Chondrocyte (in vitro differentiated cells): Measurements from ENCODE around the gene SLC66A2. TPM values are rescaled to one million over a fixed set of nuclear protein-coding genes. Genes with fewer than 3 reads are reported as not detected.

Experiments used
- DNase-seq: peaks from one replicate; pipeline ENCODE4 v3.0.0; 2021; ENCODE audit warnings: mixed read lengths, low spot score
- H3K27ac Mint-ChIP-seq: one replicate; pipeline ENCODE4 v1.8.0; 2021; ENCODE audit warnings: mild to moderate bottlenecking, moderate library complexity, mixed read lengths; ENCODE audit not compliant: unreplicated experiment
- H3K27me3 Mint-ChIP-seq: 2 replicates; pipeline ENCODE4 v1.8.0; 2021; ENCODE audit warnings: low read depth, mixed read lengths
- H3K36me3 Mint-ChIP-seq: 2 replicates; pipeline ENCODE4 v1.8.0; 2021; ENCODE audit warnings: low read depth, mixed read lengths
- H3K4me1 Mint-ChIP-seq: 2 replicates; pipeline ENCODE4 v1.8.0; 2021; ENCODE audit warnings: low read depth, mild to moderate bottlenecking, mixed read lengths
- H3K4me3 Mint-ChIP-seq: one replicate; pipeline ENCODE4 v1.8.0; 2021; ENCODE audit warnings: mild to moderate bottlenecking, moderate library complexity, mixed read lengths; ENCODE audit not compliant: unreplicated experiment
- H3K9me3 Mint-ChIP-seq: 2 replicates; pipeline ENCODE4 v1.8.0; 2021; ENCODE audit warnings: low read depth, mixed read lengths
- total RNA-seq: library from RNA; stranded (reverse); gene quantifications from 3 replicates; pipeline ENCODE4 v1.2.1, GENCODE V29; 2021
- TF ChIP-seq, protein P1 (sequence below): fragments of 200-600 bp; sonication (generic); IDR thresholded peaks from 2 replicates; pipeline ENCODE4 v1.5.0; 2021; ENCODE audit warnings: antibody characterized with exemption, mild to moderate bottlenecking, moderate library complexity

Gene SLC66A2
- total RNA-seq, 1 donor from 2014 or later, result 27.6 TPM

DNA sequence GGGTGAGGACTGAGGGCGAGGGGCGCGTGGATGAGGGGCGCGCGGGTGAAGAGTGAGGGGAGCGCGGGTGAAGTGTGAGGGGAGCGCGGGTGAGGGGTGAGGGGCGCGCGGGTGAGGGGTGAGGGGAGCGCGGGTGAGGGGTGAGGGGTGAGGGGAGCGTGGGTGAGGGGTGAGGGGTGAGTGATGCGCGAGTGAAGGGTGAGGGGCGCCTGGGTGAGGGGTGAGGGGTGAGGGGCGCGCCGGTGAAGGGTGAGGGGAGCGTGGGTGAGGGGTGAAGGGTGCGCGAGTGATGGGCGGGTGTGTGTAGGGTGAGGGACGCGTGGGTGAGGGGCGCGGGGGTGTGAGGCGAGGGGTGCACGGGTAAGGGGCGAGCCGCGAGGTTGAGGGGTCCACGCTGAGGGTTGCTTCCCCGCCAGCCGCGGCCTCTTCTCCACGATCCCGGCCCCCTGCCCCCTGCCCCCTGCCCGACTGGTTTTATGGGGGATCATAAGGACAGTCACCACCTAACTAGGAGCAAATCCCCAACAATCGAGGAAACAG is 1.1 kb upstream of the SLC66A2 start:
- Mint-ChIP-seq H3K27ac (no peak overlapping the region), H3K4me3 (peak overlapping the region; percentile 65), H3K9me3 (no peaks in the 10 kb centered on the region), H3K27me3 (no peaks in the 10 kb centered on the region), H3K4me1 (peaks cover 28% of the 10 kb centered on the region), H3K36me3 (peaks cover 2% of the 10 kb centered on the region)
- TF ChIP-seq, protein P1, sequence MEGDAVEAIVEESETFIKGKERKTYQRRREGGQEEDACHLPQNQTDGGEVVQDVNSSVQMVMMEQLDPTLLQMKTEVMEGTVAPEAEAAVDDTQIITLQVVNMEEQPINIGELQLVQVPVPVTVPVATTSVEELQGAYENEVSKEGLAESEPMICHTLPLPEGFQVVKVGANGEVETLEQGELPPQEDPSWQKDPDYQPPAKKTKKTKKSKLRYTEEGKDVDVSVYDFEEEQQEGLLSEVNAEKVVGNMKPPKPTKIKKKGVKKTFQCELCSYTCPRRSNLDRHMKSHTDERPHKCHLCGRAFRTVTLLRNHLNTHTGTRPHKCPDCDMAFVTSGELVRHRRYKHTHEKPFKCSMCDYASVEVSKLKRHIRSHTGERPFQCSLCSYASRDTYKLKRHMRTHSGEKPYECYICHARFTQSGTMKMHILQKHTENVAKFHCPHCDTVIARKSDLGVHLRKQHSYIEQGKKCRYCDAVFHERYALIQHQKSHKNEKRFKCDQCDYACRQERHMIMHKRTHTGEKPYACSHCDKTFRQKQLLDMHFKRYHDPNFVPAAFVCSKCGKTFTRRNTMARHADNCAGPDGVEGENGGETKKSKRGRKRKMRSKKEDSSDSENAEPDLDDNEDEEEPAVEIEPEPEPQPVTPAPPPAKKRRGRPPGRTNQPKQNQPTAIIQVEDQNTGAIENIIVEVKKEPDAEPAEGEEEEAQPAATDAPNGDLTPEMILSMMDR, result no peak
- DNase-seq, result peak; percentile 88

GRCh38 chr18:79950515-79951341 is 725 bp downstream of the SLC66A2 start:
- TF ChIP-seq, protein P1, result no peak
- DNase-seq, result peak; percentile 91
- Mint-ChIP-seq H3K4me3 (peak overlapping the region; percentile 82), H3K4me1 (peaks cover 40% of the 10 kb centered on the region), H3K27me3 (no peaks in the 10 kb centered on the region), H3K27ac (peak overlapping the region; percentile 71), H3K36me3 (no peaks in the 10 kb centered on the region), H3K9me3 (no peaks in the 10 kb centered on the region)

DNA sequence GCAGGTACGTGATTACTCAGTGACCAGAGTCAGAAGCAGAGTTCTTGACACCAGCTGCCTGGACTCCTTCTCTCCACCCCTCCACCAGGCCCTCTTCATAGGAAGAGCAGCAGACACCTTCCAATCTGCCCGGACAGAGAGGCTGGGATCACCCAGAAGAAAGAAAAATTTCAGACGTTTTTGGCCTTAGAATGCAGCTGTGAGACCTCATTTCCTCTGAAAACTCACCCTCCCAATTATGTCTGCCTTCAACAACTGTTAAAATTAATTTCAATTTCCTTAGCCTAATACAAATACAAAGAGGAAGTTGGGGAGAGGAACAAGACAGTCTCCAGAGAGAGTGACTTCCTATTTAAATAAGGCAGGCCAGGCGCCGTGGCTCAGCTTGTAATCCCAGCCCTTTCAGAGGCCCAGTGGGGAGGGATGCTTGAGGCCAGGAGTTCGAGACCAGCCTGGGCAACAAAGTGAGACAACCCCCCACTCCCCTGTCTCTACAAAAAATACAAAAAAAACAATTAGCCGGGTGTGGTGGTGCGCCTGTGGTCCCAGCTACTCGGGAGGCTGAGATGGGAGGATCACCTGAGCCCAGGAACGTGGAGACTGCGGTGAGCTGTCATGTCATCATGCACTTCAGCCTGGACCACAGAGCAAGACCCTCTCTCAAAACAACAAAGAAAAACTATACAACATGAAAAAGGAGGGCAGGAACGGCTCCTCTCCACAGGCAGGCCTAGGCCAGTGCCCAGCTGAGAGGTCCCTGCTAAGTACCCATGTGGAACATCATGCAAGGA is 1.6 kb downstream of the SLC66A2 start:
- TF ChIP-seq, protein P1, result no peak
- Mint-ChIP-seq H3K27me3 (no peaks in the 10 kb centered on the region), H3K27ac (peak overlapping the region; percentile 71), H3K4me3 (peak overlapping the region; percentile 82), H3K36me3 (no peaks in the 10 kb centered on the region), H3K4me1 (peaks cover 47% of the 10 kb centered on the region), H3K9me3 (no peaks in the 10 kb centered on the region)
- peak; percentile 40 for DNase-seq

DNA sequence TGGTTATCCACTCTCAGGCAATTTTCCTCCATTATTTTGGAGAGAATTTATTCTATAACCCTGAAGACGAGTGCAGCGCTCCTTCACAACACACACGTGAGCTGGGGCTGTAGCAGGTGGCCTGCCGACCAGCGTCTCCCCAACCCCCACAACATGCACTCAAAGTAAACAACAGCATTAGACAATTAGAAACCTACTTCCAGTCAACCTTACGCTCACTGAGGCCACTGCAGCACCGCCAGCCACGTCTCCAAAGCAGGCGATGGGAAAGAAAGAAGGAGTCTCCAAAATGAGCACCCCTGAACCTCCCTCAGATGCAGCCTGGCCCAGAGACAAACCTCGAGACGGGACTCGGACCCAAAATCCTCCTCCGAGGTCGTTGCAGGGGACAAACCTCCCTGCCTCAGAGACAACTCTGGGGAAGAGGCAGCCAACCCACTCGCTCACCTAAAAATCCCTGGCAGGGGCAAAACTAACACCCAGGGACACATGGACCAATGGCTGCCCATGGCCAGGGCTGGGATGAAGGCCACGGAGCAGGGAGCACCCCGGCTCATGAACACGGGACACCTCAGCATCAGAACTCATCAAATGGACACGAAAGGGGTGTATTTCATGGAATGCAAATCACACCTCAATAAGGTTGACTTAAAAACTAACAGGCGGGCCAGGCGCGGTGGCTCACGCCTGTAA is 2.6 kb downstream of the SLC66A2 start:
- no peak overlapping the region for H3K27ac Mint-ChIP-seq

More for the DNA sequence above, 2.6 kb downstream of the SLC66A2 start:
- Mint-ChIP-seq H3K9me3 (no peaks in the 10 kb centered on the region), H3K27me3 (no peaks in the 10 kb centered on the region), H3K4me3 (no peak overlapping the region), H3K36me3 (no peaks in the 10 kb centered on the region), H3K4me1 (peaks cover 56% of the 10 kb centered on the region)
- TF ChIP-seq, protein P1, result no peak
- DNase-seq, result peak; percentile 42
